ENCODE results near the gene EME2. TPM values are rescaled to one million over a fixed set of nuclear protein-coding genes. Genes with fewer than 3 reads are reported as not detected.

Gene EME2
- total RNA-seq, result 32.3 to 41.5 TPM (median 35.2 TPM) in 3 replicates

GRCh38 chr16:1772362-1772907 is at the start of gene EME2:
EME2 (plus strand) TSS chr16:1772810; CDS start chr16:1773228, 418 bp downstream.
- no peaks in the 10 kb centered on the region for H3K9me3 Mint-ChIP-seq
- H3K27me3 Mint-ChIP-seq (ENCODE audit: low read depth), result no peaks in the 10 kb centered on the region
- H3K36me3 Mint-ChIP-seq, result peaks cover 3% of the 10 kb centered on the region
- peaks cover 21% of the 10 kb centered on the region for H3K4me1 Mint-ChIP-seq
- peak within 1 kb of the TSS; percentile 94 for H3K4me3 Mint-ChIP-seq
- peak within 1 kb of the TSS; percentile 94 for H3K27ac Mint-ChIP-seq
- TF ChIP-seq CTCF (IDR thresholded peaks at IDR 0.05; ENCODE audit: unreplicated experiment), result no peak
- DNase-seq (ENCODE audit: low spot score in 2 of 2, unreplicated experiment in 2 of 2), result no peak

GRCh38 chr16:1723450-1724147 is 49.0 kb upstream of the EME2 start:
- TF ChIP-seq CTCF (IDR thresholded peaks at IDR 0.05; ENCODE audit: unreplicated experiment), result peak; percentile 80
- no peak overlapping the region for H3K27ac Mint-ChIP-seq
- H3K36me3 Mint-ChIP-seq, result peaks cover 11% of the 10 kb centered on the region
- no peaks in the 10 kb centered on the region for H3K27me3 Mint-ChIP-seq (ENCODE audit: low read depth)
- no peak overlapping the region for H3K4me3 Mint-ChIP-seq
- H3K9me3 Mint-ChIP-seq, result no peaks in the 10 kb centered on the region
- peaks cover 3% of the 10 kb centered on the region for H3K4me1 Mint-ChIP-seq
- DNase-seq (ENCODE audit: low spot score in 2 of 2, unreplicated experiment in 2 of 2), result peak in 1 of 2 experiments; percentile 65

- TF ChIP-seq CTCF (IDR thresholded peaks at IDR 0.05; ENCODE audit: unreplicated experiment), result no peak
- H3K4me3 Mint-ChIP-seq, result no peak overlapping the region
- H3K36me3 Mint-ChIP-seq, result peaks cover 12% of the 10 kb centered on the region
- H3K27me3 Mint-ChIP-seq (ENCODE audit: low read depth), result no peaks in the 10 kb centered on the region
- DNase-seq (ENCODE audit: low spot score in 2 of 2, unreplicated experiment in 2 of 2), result no peak
- no peak overlapping the region for H3K27ac Mint-ChIP-seq
- H3K9me3 Mint-ChIP-seq, result no peaks in the 10 kb centered on the region
- H3K4me1 Mint-ChIP-seq, result peaks cover 3% of the 10 kb centered on the region
These were observed 48.1 kb upstream of the EME2 start for GRCh38 chr16:1724491-1724890.

GRCh38 chr16:1726661-1727502 is 45.7 kb upstream of the EME2 start:
- Mint-ChIP-seq H3K27ac (no peak overlapping the region), H3K9me3 (no peaks in the 10 kb centered on the region), H3K36me3 (peaks cover 12% of the 10 kb centered on the region), H3K4me3 (no peak overlapping the region), H3K4me1 (peaks cover 3% of the 10 kb centered on the region), H3K27me3 (ENCODE audit: low read depth) (no peaks in the 10 kb centered on the region)
- no peak for TF ChIP-seq CTCF (IDR thresholded peaks at IDR 0.05; ENCODE audit: unreplicated experiment)
- no peak for DNase-seq (ENCODE audit: low spot score in 2 of 2, unreplicated experiment in 2 of 2)

- no peak overlapping the region for H3K27ac Mint-ChIP-seq
- H3K4me3 Mint-ChIP-seq, result no peak overlapping the region
- H3K27me3 Mint-ChIP-seq (ENCODE audit: low read depth), result no peaks in the 10 kb centered on the region
- DNase-seq (ENCODE audit: low spot score in 2 of 2, unreplicated experiment in 2 of 2), result no peak
- H3K36me3 Mint-ChIP-seq, result peaks cover 10% of the 10 kb centered on the region
- H3K4me1 Mint-ChIP-seq, result peaks cover 3% of the 10 kb centered on the region
- TF ChIP-seq CTCF (IDR thresholded peaks at IDR 0.05; ENCODE audit: unreplicated experiment), result no peak
- H3K9me3 Mint-ChIP-seq, result no peaks in the 10 kb centered on the region
These were observed 44.7 kb upstream of the EME2 start for GRCh38 chr16:1727651-1728624.

Measured in mesothelial cell of epicardium (in vitro differentiated cells).